GM12872 (cell line): ENCODE measurements around the gene MBNL1.

Experiments
- TF ChIP-seq, protein P1 (sequence below): IDR thresholded peaks from 3 replicates; pipeline ENCODE4 v1.5.1; 2011; ENCODE audit warnings: low read depth, mild to moderate bottlenecking, low read length, moderate library complexity; ENCODE audit not compliant: insufficient read depth

The MBNL1 gene

DNA sequence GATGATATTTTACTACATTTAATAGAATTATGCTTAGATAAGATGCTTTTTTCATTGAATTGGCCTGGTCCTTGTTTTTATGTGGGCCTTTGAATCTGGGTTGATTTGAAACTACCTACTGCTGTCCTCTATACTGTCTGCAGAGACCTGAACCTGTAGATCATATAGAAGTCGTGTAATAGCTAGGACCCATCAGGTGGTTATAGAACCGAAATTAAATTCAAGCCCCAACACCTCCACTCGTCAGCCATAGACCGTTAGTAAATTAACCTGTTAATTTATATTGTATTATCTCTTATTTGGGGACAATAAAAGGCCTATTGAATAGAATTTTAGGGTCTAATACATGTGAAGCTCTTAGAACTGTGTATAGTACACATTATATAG is 108.4 kb downstream of the MBNL1 start:
- TF ChIP-seq, protein P1, sequence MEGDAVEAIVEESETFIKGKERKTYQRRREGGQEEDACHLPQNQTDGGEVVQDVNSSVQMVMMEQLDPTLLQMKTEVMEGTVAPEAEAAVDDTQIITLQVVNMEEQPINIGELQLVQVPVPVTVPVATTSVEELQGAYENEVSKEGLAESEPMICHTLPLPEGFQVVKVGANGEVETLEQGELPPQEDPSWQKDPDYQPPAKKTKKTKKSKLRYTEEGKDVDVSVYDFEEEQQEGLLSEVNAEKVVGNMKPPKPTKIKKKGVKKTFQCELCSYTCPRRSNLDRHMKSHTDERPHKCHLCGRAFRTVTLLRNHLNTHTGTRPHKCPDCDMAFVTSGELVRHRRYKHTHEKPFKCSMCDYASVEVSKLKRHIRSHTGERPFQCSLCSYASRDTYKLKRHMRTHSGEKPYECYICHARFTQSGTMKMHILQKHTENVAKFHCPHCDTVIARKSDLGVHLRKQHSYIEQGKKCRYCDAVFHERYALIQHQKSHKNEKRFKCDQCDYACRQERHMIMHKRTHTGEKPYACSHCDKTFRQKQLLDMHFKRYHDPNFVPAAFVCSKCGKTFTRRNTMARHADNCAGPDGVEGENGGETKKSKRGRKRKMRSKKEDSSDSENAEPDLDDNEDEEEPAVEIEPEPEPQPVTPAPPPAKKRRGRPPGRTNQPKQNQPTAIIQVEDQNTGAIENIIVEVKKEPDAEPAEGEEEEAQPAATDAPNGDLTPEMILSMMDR = no peak

DNA sequence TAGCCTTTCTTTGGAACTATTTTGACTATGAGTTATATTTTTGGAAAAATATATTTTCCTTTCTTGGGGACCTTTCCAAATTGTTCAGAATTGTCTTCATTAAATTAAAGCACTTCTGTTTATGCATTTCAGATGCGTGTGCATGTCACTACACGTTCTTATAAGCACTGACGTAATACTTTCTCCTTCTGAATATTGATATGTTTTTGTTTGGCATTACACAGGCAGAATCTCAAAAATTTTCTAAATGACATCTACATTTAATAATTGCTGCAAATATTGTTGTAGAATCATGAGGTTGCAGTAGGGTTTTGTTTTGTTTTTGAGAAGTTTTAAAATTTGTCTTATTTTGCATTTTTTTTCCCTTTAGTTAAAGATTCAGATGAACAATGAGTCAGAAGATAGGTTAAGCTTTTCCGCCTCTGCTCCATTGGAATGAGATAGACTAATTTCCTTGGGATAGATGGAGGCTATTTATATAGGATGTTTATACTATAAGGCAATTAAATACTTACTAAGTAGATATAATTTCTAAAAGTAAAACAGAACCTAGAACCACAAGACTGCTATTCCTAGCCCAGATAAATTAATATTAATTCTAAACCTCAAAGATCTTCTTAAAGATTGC is 110.8 kb downstream of the MBNL1 start:
- TF ChIP-seq, protein P1 = no peak

DNA sequence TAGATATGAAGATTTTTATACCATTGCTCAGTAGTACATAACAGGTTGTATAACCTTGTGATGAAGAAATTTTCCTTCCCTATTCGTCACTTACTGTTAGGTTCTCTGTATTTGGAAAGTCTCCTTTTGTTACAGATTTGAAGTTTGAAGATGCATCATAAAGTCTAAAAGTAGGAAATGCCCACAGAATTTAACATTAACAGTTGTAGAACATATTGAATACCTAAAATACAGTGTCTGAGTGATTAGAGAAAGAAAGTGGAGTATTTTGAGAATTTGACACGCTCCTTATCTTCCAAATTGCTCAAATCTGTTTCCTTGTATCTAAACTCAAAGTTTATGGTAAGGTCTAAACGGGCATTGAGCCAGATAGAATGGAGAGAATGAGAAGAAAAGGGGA is 111.3 kb downstream of the MBNL1 start:
- TF ChIP-seq, protein P1 = no peak

DNA sequence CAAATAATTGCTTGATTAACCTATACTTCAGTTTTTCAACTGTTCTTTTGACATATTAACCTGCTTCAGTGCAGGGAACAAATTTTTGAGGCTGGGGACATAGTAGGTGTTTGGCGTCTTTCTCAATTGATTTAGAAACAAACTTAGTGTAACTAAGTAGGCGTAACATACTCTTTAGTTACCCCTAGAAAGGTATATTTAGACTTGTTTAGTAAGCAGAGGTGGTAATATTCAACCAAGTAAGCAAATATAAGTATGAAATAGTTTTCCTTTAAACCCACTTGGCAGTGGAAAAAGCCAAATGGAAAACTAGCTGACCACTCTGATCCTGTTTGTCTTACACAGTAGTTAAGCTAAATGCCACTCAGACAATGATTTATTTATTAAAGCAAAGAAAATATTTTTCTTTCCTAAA is 113.2 kb downstream of the MBNL1 start:
- TF ChIP-seq, protein P1 = no peak

DNA sequence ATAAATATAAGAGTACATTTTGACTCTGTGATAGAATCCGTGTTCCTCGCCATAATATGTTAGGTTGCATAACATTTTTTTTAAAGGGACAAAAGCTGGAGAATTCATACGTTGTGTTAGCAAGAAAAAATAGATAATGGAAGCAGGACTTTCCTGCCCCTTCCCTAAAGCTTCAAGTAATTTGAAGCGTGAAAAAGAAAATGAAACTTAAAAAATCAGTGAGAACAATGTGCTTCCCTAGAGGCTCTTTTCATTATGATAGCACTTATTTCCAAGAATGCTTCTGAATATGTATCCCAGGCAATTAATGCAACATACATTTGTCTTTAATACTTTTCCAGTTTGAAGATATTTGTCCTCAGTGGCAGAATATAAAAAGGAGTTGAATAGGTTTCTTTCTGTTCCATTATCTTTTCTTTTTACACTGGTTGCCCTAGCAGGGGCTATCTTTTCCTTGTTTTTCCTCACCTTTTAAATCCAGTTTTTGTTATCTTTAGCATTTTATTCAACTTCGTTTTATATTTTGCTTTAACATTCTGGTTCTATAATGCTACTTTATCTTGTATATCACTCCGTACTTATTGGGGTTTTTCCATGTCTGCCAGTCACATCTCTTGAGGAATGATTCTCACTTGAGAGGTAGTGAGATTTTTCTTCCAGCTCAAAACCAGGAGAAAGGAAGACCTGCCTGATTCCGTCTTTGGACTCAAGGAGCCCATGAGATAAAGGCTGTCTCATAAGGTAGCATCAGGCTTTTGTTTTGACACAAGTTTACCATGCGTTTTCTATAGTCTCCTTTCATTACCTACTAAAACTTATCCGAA is 113.8 kb downstream of the MBNL1 start:
- TF ChIP-seq, protein P1 = no peak

DNA sequence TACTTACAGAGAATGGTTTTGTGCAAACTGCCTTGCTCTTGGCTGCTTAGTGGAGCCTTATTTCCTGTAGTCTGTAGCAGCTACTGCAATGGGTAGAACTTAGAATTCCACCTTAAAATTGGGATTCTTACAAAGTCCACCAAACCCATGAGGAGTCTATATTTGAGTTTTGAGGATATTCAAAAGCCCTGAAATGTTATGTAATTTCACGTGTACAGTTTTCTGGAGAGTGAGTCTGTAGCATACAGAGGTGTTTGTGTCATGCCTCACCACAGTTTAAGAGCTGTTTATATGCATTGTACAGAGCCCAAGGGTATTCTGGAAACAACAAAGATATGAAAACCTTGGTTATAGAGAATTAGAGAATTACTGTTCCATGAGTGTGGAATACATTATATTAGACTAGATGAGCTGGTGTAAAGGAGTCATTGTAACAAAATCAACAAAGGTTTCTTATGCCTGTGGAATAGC is 114.4 kb downstream of the MBNL1 start:
- TF ChIP-seq, protein P1 = no peak

DNA sequence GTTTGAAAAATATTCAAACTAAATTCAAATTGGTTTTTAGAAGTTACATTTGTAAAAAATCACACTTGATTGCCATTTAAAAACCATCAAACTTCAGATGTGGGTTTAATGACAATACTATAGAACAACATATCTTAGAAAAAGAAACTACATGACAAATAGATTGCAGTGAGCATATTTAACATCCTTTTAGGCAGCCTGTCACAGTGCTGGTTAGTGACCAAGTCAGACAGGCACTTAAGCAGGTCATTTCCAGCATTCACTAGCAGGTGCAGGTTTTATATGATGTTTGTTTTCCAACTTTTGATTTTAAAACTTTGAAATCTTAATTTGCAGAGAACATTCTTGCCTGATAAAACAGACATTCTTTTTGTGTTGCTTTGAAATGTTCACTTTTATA is 115.7 kb downstream of the MBNL1 start:
- TF ChIP-seq, protein P1 = no peak
